Right cardiac atrium (tissue), 5 donors: Measurements from ENCODE around the gene TMEM37. TPM values are rescaled to one million over a fixed set of nuclear protein-coding genes. Genes with fewer than 3 reads are reported as not detected.

ENCODE experiments used
- ATAC-seq, 2 donors: fragments of 200-7000 bp; cut with Tn5 transposase; one replicate each; pipeline versions ENCODE4 v1.8.0 to v1.9.1; 2020; ENCODE audit warnings: moderate library complexity in 2 of 2, mild to moderate bottlenecking in 1 of 2
- DNase-seq, 3 donors: peaks; one replicate each; pipeline ENCODE4 v3.0.0-alpha.2; 2020
- H3K27ac ChIP-seq: one replicate; pipeline ENCODE4 v1.5.1; 2013; ENCODE audit warnings: mild to moderate bottlenecking, low read length, control low read depth, moderate library complexity
- H3K27me3 ChIP-seq: one replicate; pipeline ENCODE4 v1.6.1; 2013; ENCODE audit not compliant: control insufficient read depth, insufficient read depth
- H3K4me1 ChIP-seq: one replicate; pipeline ENCODE4 v1.6.1; 2013; ENCODE audit warnings: low read length; ENCODE audit not compliant: control insufficient read depth, insufficient read depth
- H3K4me3 ChIP-seq: one replicate; pipeline ENCODE4 v1.5.1; 2013; ENCODE audit warnings: low read length, control low read depth
- H3K9me3 ChIP-seq: one replicate; pipeline ENCODE4 v1.6.1; 2013; ENCODE audit warnings: low read length; ENCODE audit not compliant: control insufficient read depth
- WGBS: extraction: QIAGEN DNeasy Blood & Tissue Kit; methylation state at CpG from one replicate; pipeline ENCODE4 v1.1.7; 2013; 5-methylcytosine and 5-hydroxymethylcytosine counted together
- intact Hi-C, 4 donors: fragments of 100-400 bp; cut with DNase I; formaldehyde crosslinking; loops; one replicate each; pipeline versions ENCODE4 v1.11.0 to v1.14.0; 2022 to 2023
- polyA plus RNA-seq: library from polyadenylated mRNA; stranded (reverse); fragments of 200-250 nt; gene quantifications from one replicate; pipeline ENCODE4 v1.2.3, GENCODE V29; 2013
- total RNA-seq, 4 donors: library from RNA; stranded (reverse); fragmentation: NEBNext Ultra II Directional; extraction: Animal tissue kit (Norgen Biotek cat#: 25700); gene quantifications; one replicate each; pipeline ENCODE4 v1.2.1, GENCODE V29; 2021
- donor health status: healthy with polysubstance abuse.
- donor health status: DM: no; HTN: yes; CAD: no.
- donor health status: DM: no; HTN: no; CAD: no.
- donor health status: DM: no; HTN: yes; CAD: no; lungs with severe emphysema.
- donor health status: DM: yes; HTN: yes; CAD: no.

The TMEM37 gene
- total and polyA plus RNA-seq, 5 donors: 4.7 to 9.6 (median 8.0) TPM

- no peak overlapping the region for H3K27ac ChIP-seq
- intact Hi-C loops: no loop called here
- H3K27me3 ChIP-seq: no peaks in the 10 kb centered on the region
- peaks cover 22% of the 10 kb centered on the region for H3K4me1 ChIP-seq
- WGBS: 62% methylated on average over 12 of the region's 12 CpGs
- DNase-seq (peak; percentile 55 to 84 (median 74)), ATAC-seq (peak; percentile 16 to 49)
- H3K9me3 ChIP-seq: no peaks in the 10 kb centered on the region
- no peak overlapping the region for H3K4me3 ChIP-seq
Measured at GRCh38 chr2:119426801-119427395, 4.8 kb upstream of the TMEM37 start.

GRCh38 chr2:119427756-119428155 lies 3.9 kb upstream of the TMEM37 start:
- intact Hi-C loops: no loop called here
- WGBS: 85% methylated on average over 3 of the region's 3 CpGs
- Histone ChIP-seq H3K27ac (no peak overlapping the region), H3K9me3 (no peaks in the 10 kb centered on the region), H3K27me3 (no peaks in the 10 kb centered on the region), H3K4me3 (no peak overlapping the region), H3K4me1 (peaks cover 22% of the 10 kb centered on the region)
- ATAC-seq (no peak), DNase-seq (no peak)

- H3K27me3 ChIP-seq: no peaks in the 10 kb centered on the region
- H3K9me3 ChIP-seq: no peaks in the 10 kb centered on the region
- DNase-seq (peak in 2 of 3 donors; percentile 45 to 70), ATAC-seq (peak in 1 of 2 donors; percentile 10)
- 77% methylated on average over 7 of the region's 7 CpGs for WGBS
- no peak overlapping the region for H3K27ac ChIP-seq
- H3K4me1 ChIP-seq: peaks cover 22% of the 10 kb centered on the region
- intact Hi-C loops: no loop called here
- H3K4me3 ChIP-seq: no peak overlapping the region
Measured at GRCh38 chr2:119428488-119429224, 3.0 kb upstream of the TMEM37 start.

- WGBS: 74% methylated on average over 10 of the region's 10 CpGs
- intact Hi-C loops: no loop called here
- Histone ChIP-seq H3K27ac (no peak overlapping the region), H3K4me1 (peaks cover 22% of the 10 kb centered on the region), H3K27me3 (no peaks in the 10 kb centered on the region), H3K4me3 (no peak overlapping the region), H3K9me3 (no peaks in the 10 kb centered on the region)
- DNase-seq (no peak), ATAC-seq (no peak)
Measured at GRCh38 chr2:119429225-119429981, 2.3 kb upstream of the TMEM37 start.

- H3K27ac ChIP-seq: no peak overlapping the region
- no peaks in the 10 kb centered on the region for H3K9me3 ChIP-seq
- DNase-seq (no peak), ATAC-seq (no peak)
- no peaks in the 10 kb centered on the region for H3K27me3 ChIP-seq
- no peak overlapping the region for H3K4me3 ChIP-seq
- intact Hi-C loops: no loop called here
- 89% methylated on average over 5 of the region's 5 CpGs for WGBS
- H3K4me1 ChIP-seq: peaks cover 22% of the 10 kb centered on the region
Measured at GRCh38 chr2:119430023-119430498, 1.6 kb upstream of the TMEM37 start.

GRCh38 chr2:119431976-119432850 lies 559 bp downstream of the TMEM37 start:
- intact Hi-C loops: no loop called here
- H3K4me1 ChIP-seq: peaks cover 9% of the 10 kb centered on the region
- H3K4me3 ChIP-seq: peak overlapping the region; percentile 82
- no peak overlapping the region for H3K27ac ChIP-seq
- no peaks in the 10 kb centered on the region for H3K9me3 ChIP-seq
- WGBS: 11% methylated on average over 53 of the region's 53 CpGs
- ATAC-seq (peak; percentile 19 to 34), DNase-seq (peak; percentile 41 to 81 (median 75))
- no peaks in the 10 kb centered on the region for H3K27me3 ChIP-seq

GRCh38 chr2:119432851-119433522 lies 1.3 kb downstream of the TMEM37 start:
- WGBS: 96% methylated on average over 17 of the region's 17 CpGs
- Histone ChIP-seq H3K27ac (no peak overlapping the region), H3K4me3 (no peak overlapping the region), H3K4me1 (peaks cover 7% of the 10 kb centered on the region), H3K27me3 (no peaks in the 10 kb centered on the region), H3K9me3 (no peaks in the 10 kb centered on the region)
- ATAC-seq: no peak
- no peak for DNase-seq
- intact Hi-C loops: no loop called here

GRCh38 chr2:119433636-119434327 lies 2.1 kb downstream of the TMEM37 start:
- Histone ChIP-seq H3K4me1 (peaks cover 7% of the 10 kb centered on the region), H3K4me3 (no peak overlapping the region), H3K27me3 (no peaks in the 10 kb centered on the region), H3K27ac (no peak overlapping the region), H3K9me3 (no peaks in the 10 kb centered on the region)
- ATAC-seq (no peak), DNase-seq (no peak)
- 83% methylated on average over 10 of the region's 10 CpGs for WGBS
- intact Hi-C loops: no loop called here

GRCh38 chr2:119434664-119435063 lies 3.0 kb downstream of the TMEM37 start:
- H3K9me3 ChIP-seq: no peaks in the 10 kb centered on the region
- DNase-seq: no peak
- intact Hi-C loops: no loop called here
- WGBS: 86% methylated on average over 6 of the region's 6 CpGs
- peaks cover 7% of the 10 kb centered on the region for H3K4me1 ChIP-seq
- no peaks in the 10 kb centered on the region for H3K27me3 ChIP-seq
- no peak overlapping the region for H3K4me3 ChIP-seq
- H3K27ac ChIP-seq: no peak overlapping the region
- ATAC-seq: no peak
